CD4-positive, CD25-positive, alpha-beta regulatory T cell (primary cell): Measurements from ENCODE around the gene HAUS3. TPM values are rescaled to one million over a fixed set of nuclear protein-coding genes. Genes with fewer than 3 reads are reported as not detected.
A peak's percentile ranks its signal among the peaks of the same experiment; 100 is the strongest.
"Not testable (repeated sequence)": the region's sequence is repeated elsewhere in the genome, so short reads cannot be mapped to it uniquely, and the experiment has no call there.

Source experiments
- ATAC-seq, 2 donors: fragments of 150-1000 bp; cut with Tn5 transposase; one replicate each; pipeline ENCODE4 v1.10.0; 2021; ENCODE audit warnings: low read depth in 2 of 2, moderate number of reproducible peaks in 2 of 2, moderate library complexity in 1 of 2
- DNase-seq, 3 donors: peaks; one replicate each; pipeline versions ENCODE4 v3.0.0 to v3.0.0-alpha.2; 2012 to 2022; ENCODE audit warnings: mixed read lengths in 1 of 3
- H3K27ac ChIP-seq: one replicate; pipeline ENCODE4 v1.7.0; 2013; ENCODE audit warnings: mild to moderate bottlenecking, low read length; ENCODE audit not compliant: insufficient read depth, poor library complexity, severe bottlenecking
- H3K27me3 ChIP-seq: one replicate; pipeline ENCODE4 v1.7.0; 2013; ENCODE audit warnings: low read length; ENCODE audit not compliant: control insufficient read depth, insufficient read depth
- H3K36me3 ChIP-seq: one replicate; pipeline ENCODE4 v1.7.0; 2013; ENCODE audit warnings: mild to moderate bottlenecking, low read length, moderate library complexity; ENCODE audit not compliant: control insufficient read depth, insufficient read depth
- H3K4me1 ChIP-seq: 2 replicates; pipeline ENCODE4 v1.7.0; 2013; ENCODE audit warnings: mild to moderate bottlenecking, low read length; ENCODE audit not compliant: insufficient read depth, control insufficient read depth, poor library complexity, severe bottlenecking
- H3K4me3 ChIP-seq: one replicate; pipeline ENCODE4 v1.7.0; 2013; ENCODE audit warnings: low read depth, mild to moderate bottlenecking, low read length, moderate library complexity
- H3K9me3 ChIP-seq, 2 experiments: 1 replicate in 1 of 2; 2 replicates in 1 of 2; pipeline ENCODE4 v1.7.0; 2013; ENCODE audit warnings: low read length in 2 of 2, mild to moderate bottlenecking in 1 of 2, moderate library complexity in 1 of 2; ENCODE audit not compliant: control insufficient read depth in 2 of 2
- H3K27ac Mint-ChIP-seq, 3 donors: one replicate each; pipeline ENCODE4 v1.8.0; 2020 to 2022; ENCODE audit warnings: mild to moderate bottlenecking in 3 of 3, mixed read lengths in 3 of 3, moderate library complexity in 2 of 3
- H3K27me3 Mint-ChIP-seq: one replicate; pipeline ENCODE4 v1.8.0; 2022; ENCODE audit warnings: mild to moderate bottlenecking, mixed read lengths
- H3K36me3 Mint-ChIP-seq: one replicate; pipeline ENCODE4 v1.8.0; 2020; ENCODE audit warnings: mixed read lengths
- H3K4me1 Mint-ChIP-seq, 4 donors: one replicate each; pipeline ENCODE4 v1.8.0; 2020 to 2022; ENCODE audit warnings: mixed read lengths in 4 of 4, mild to moderate bottlenecking in 1 of 4
- H3K4me3 Mint-ChIP-seq, 4 donors: one replicate each; pipeline ENCODE4 v1.8.0; 2020 to 2022; ENCODE audit warnings: mild to moderate bottlenecking in 4 of 4, mixed read lengths in 4 of 4, moderate library complexity in 3 of 4
- H3K9me3 Mint-ChIP-seq, 7 donors: one replicate each; pipeline ENCODE4 v1.8.0; 2020 to 2022; ENCODE audit warnings: mixed read lengths in 7 of 7, mild to moderate bottlenecking in 3 of 7, moderate library complexity in 2 of 7
- polyA plus RNA-seq, 4 donors: library from polyadenylated mRNA; unstranded; fragments of 300-500 nt; fragmentation: Illumina TruSeq; gene quantifications; one replicate each; pipeline ENCODE4 v1.2.3, GENCODE V29; 2021
- total RNA-seq: library from RNA; stranded (reverse); gene quantifications from one replicate; pipeline ENCODE4 v1.2.3, GENCODE V29; 2022

Gene HAUS3
- total and polyA plus RNA-seq, 5 donors from 2014 or later = 27.5 to 140 (median 28.8) TPM

DNA sequence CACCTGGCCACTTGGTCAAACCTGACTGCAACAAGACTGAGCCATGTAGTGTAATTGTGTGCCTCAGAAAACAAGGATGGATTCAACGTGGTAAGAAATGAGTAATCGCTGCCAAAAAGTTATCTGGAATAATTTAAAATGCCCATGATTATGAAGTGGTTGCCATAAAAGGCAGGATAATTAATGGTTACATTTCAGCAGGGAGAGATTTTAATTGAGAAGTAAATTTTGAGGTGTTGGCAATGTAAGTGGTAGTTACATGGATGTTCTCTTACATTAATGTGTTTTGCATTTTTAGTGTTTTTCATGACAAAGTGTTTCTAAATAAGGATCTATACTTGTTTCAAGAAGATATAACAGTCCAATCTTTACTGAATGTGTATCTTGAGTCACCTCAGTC lies 15.7 kb downstream of the HAUS3 start:
- Mint-ChIP-seq H3K27ac (no peak overlapping the region), H3K27me3 (no peaks in the 10 kb centered on the region), H3K4me1 (peaks cover 3 to 21% (median 7%) of the 10 kb centered on the region in 4 donors), H3K9me3 (peaks cover 0 to 1% (median 0%) of the 10 kb centered on the region in 7 donors), H3K4me3 (no peak overlapping the region), H3K36me3 (peaks cover 19% of the 10 kb centered on the region)
- Histone ChIP-seq H3K9me3 (no peaks in the 10 kb centered on the region), H3K27ac (no peak overlapping the region), H3K4me1 (no peaks in the 10 kb centered on the region), H3K27me3 (no peaks in the 10 kb centered on the region), H3K36me3 (peaks cover 23% of the 10 kb centered on the region), H3K4me3 (no peak overlapping the region)
- ATAC-seq (no peak), DNase-seq (no peak)

DNA sequence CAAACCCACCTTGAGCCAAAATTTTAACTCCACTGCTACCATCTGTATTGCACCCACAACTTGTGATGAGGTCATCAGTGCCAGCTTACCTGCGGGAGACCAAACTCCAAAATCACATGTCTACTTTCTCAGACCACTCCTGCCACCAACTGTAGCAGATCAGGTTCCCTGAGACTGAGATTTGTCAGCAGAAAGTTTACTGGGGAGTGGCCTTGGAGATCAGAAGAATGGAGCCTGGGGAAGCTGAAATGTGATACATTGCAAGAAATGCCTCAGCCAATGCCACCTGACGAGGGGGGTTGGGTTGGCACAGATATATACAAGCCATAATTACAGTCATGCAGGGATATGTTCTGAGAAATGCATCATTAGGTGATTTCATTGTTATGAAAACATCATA lies 19.1 kb downstream of the HAUS3 start:
- Histone ChIP-seq H3K36me3 (peaks cover 15% of the 10 kb centered on the region), H3K9me3 (no peaks in the 10 kb centered on the region), H3K4me3 (no peak overlapping the region), H3K4me1 (peaks cover 6% of the 10 kb centered on the region), H3K27ac (no peak overlapping the region), H3K27me3 (no peaks in the 10 kb centered on the region)
- no peaks in the 10 kb centered on the region for H3K27me3 Mint-ChIP-seq
- ATAC-seq (no peak), DNase-seq (no peak)
- no peak overlapping the region for H3K4me3 Mint-ChIP-seq
- H3K27ac Mint-ChIP-seq = peak overlapping the region in 2 of 3 donors; percentile 38 to 39
- H3K9me3 Mint-ChIP-seq = no peaks in the 10 kb centered on the region
- peaks cover 14% of the 10 kb centered on the region for H3K36me3 Mint-ChIP-seq
- peaks cover 3 to 12% (median 9%) of the 10 kb centered on the region in 4 donors for H3K4me1 Mint-ChIP-seq

DNA sequence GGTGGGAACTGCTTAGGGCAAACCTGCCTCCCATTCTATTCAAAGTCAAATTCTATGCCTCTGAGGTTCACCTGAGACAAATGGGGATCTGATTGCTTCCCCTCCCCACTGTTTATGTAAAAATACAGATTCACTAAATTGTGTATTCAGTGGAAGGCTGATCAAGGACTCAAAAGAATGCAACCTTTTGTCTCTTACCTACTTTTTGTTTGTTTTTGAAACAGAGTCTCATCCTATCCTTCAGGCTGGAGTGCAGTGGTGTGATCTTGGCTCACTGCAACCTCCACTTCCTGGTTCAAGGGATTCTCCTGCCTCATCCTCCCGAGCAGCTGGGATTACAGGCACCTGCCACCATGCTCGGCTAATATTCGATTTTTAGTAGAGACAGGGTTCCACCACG lies 20.5 kb downstream of the HAUS3 start:
- not testable (repeated sequence) for H3K27me3 Mint-ChIP-seq, H3K9me3 ChIP-seq, H3K4me1 Mint-ChIP-seq, H3K4me3 Mint-ChIP-seq, H3K27ac ChIP-seq, DNase-seq, H3K9me3 Mint-ChIP-seq, H3K27me3 ChIP-seq, H3K27ac Mint-ChIP-seq, H3K4me3 ChIP-seq, ATAC-seq, H3K4me1 ChIP-seq, H3K36me3 Mint-ChIP-seq
- peaks cover 12% of the 10 kb centered on the region for H3K36me3 ChIP-seq

DNA sequence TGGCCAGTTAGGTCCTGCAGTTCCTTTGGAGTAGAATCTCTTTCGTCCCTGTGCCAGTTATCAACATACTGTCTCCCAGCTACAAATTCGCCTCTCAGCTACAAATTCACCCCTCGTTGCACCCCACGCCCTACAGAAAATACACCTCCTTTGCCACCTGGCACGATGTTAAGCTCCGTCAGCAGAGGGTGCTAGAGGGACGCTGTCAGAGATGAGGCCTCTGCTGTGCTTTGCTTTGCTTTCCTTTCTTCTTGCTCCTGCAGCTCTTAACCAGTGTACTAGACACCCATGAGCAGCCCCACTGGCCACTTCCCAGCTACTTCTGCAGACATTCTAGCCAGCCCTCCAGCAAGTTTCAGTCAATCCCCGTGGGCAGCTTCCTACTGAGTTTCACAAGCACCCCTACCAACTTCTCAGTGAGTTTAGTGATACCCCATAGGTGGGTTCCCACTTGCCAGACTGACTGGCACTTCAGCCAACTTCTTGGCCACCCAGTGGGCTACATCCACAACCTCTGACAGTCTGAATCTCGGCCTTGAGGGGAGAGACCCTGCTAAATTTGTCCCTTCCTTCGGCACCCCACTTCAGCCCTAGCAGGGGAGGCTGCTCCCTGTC lies 21.8 kb downstream of the HAUS3 start:
- no peak overlapping the region for H3K4me3 Mint-ChIP-seq
- no peaks in the 10 kb centered on the region for H3K9me3 Mint-ChIP-seq
- H3K4me3 ChIP-seq = no peak overlapping the region
- H3K36me3 ChIP-seq = peaks cover 12% of the 10 kb centered on the region
- H3K4me1 ChIP-seq = peaks cover 6% of the 10 kb centered on the region
- H3K27ac Mint-ChIP-seq = peak overlapping the region; percentile 1 to 68 (median 62)
- H3K36me3 Mint-ChIP-seq = peaks cover 4% of the 10 kb centered on the region
- no peaks in the 10 kb centered on the region for H3K9me3 ChIP-seq
- ATAC-seq (peak; percentile 92), DNase-seq (peak; percentile 67 to 81 (median 80))
- H3K27ac ChIP-seq = no peak overlapping the region
- no peaks in the 10 kb centered on the region for H3K27me3 ChIP-seq
- peaks cover 0 to 6% (median 3%) of the 10 kb centered on the region in 4 donors for H3K4me1 Mint-ChIP-seq
- H3K27me3 Mint-ChIP-seq = no peaks in the 10 kb centered on the region

DNA sequence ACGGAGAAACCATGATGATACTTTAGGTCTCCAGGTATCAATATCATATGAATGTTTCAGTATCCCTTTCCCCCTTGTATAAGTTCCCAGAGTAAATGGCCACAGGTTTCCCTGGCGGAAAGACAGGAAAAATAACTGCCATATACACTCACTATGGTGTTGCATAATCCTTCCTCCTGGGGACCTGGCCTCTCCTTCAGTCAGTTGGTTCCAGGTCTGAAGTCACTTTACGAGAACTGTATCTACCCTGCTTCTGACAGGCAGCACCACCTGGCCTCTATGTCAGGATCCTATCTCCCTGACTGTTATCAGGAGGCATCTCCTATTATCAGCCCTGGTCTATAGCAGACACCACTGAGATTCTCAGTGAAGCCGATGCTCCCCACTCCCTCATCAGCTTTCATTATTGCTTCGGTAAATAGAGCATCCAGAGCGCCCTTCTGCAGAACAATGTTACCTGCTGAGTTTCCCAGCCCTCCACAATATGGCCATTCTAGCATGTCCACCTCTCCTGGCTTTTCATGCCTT lies 22.6 kb downstream of the HAUS3 start:
- Mint-ChIP-seq H3K4me1 (peaks cover 0 to 6% (median 3%) of the 10 kb centered on the region in 4 donors), H3K36me3 (peaks cover 4% of the 10 kb centered on the region), H3K27me3 (no peaks in the 10 kb centered on the region), H3K9me3 (no peaks in the 10 kb centered on the region), H3K27ac (no peak overlapping the region), H3K4me3 (no peak overlapping the region)
- no peak for DNase-seq
- Histone ChIP-seq H3K9me3 (no peaks in the 10 kb centered on the region), H3K4me1 (peaks cover 6% of the 10 kb centered on the region), H3K27me3 (no peaks in the 10 kb centered on the region), H3K27ac (no peak overlapping the region), H3K4me3 (no peak overlapping the region), H3K36me3 (peaks cover 12% of the 10 kb centered on the region)
- no peak for ATAC-seq

DNA sequence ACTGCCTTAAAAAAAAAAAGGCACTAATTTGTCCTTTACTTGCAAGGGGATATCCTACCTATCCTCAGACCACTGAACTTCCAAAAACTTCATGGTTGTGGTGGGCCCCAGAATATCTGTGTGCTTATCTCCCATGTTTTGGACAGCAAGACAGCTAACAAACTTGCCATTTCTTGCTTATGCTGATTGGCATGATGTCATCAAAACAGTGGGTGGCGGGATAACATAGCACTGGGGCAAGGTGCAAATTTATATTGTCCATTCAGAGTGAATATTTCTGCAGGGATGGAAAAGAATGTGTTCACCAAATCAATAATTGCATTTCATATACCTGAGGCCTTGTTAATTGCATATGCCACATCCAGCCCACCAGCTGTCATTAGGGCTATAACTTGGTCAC lies 23.5 kb downstream of the HAUS3 start:
- Mint-ChIP-seq H3K27ac (no peak overlapping the region), H3K9me3 (no peaks in the 10 kb centered on the region), H3K27me3 (no peaks in the 10 kb centered on the region), H3K4me3 (no peak overlapping the region), H3K4me1 (peaks cover 0 to 6% (median 3%) of the 10 kb centered on the region in 4 donors), H3K36me3 (peaks cover 3% of the 10 kb centered on the region)
- Histone ChIP-seq H3K36me3 (peaks cover 8% of the 10 kb centered on the region), H3K27ac (no peak overlapping the region), H3K4me3 (no peak overlapping the region), H3K9me3 (no peaks in the 10 kb centered on the region), H3K27me3 (no peaks in the 10 kb centered on the region), H3K4me1 (peaks cover 6% of the 10 kb centered on the region)
- DNase-seq (no peak), ATAC-seq (no peak)

DNA sequence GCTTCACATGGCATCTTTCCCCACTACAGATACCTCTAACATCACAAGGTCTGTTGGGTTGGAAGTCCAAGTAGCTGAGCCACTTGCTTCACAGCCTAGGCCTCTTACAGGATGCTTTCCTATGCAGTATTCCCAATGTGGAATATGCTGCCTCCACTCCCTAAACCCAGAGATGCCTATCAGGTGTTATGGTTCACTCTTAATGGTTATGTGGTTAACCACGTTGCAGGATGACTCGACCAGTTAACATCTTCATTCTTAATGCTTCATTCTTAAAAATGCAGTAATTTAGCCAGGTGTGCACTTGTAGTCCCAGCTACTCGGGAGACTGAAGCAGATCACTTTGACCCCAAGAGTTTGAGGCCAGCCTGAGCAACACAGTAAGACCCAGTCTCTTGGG lies 24.2 kb downstream of the HAUS3 start:
- H3K4me1 Mint-ChIP-seq = peaks cover 0 to 6% (median 3%) of the 10 kb centered on the region in 4 donors
- no peak for DNase-seq
- H3K27ac Mint-ChIP-seq = peak overlapping the region in 1 of 3 donors; percentile 64
- no peaks in the 10 kb centered on the region for H3K27me3 Mint-ChIP-seq
- ATAC-seq = no peak
- Histone ChIP-seq H3K27me3 (no peaks in the 10 kb centered on the region), H3K4me3 (no peak overlapping the region), H3K36me3 (peaks cover 1% of the 10 kb centered on the region), H3K4me1 (peaks cover 6% of the 10 kb centered on the region), H3K27ac (no peak overlapping the region), H3K9me3 (no peaks in the 10 kb centered on the region)
- no peaks in the 10 kb centered on the region for H3K9me3 Mint-ChIP-seq
- H3K36me3 Mint-ChIP-seq = no peaks in the 10 kb centered on the region
- H3K4me3 Mint-ChIP-seq = no peak overlapping the region

DNA sequence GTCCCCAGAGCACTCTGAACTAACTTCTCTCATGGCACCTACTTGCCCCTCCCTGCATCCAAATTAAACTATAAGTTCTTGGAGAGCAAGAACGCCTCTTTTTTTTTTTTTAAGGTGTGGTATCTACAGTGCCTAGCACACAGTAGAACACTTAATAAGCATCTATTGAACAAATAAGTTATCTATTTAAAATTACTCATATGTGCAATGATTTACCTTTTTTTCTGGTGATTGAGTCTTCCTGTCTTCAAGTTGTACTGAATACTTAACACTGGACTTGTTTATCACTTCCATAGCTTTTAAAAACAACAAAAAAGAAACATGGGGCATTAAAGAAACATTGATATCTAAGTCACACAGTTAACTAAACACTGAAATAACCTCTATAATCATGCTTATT lies 29.1 kb downstream of the HAUS3 start:
- Mint-ChIP-seq H3K27me3 (no peaks in the 10 kb centered on the region), H3K27ac (peak overlapping the region in 1 of 3 donors; percentile 1), H3K4me3 (no peak overlapping the region), H3K4me1 (no peaks in the 10 kb centered on the region), H3K36me3 (no peaks in the 10 kb centered on the region), H3K9me3 (no peaks in the 10 kb centered on the region)
- Histone ChIP-seq H3K27me3 (no peaks in the 10 kb centered on the region), H3K9me3 (no peaks in the 10 kb centered on the region), H3K36me3 (no peaks in the 10 kb centered on the region), H3K4me1 (no peaks in the 10 kb centered on the region), H3K27ac (no peak overlapping the region), H3K4me3 (no peak overlapping the region)
- DNase-seq (no peak), ATAC-seq (no peak)
